HEK293 (cell line): ENCODE data around the gene CCDC85B.

Experiments used
- MEIS1 ChIP-seq: sonication (generic); formaldehyde crosslinking; IDR thresholded peaks from 2 replicates; pipeline ENCODE4 v1.8.1; 2022; ENCODE audit warnings: missing genetic modification reagents, mild to moderate bottlenecking, borderline replicate concordance
- ZNF138 ChIP-seq: fragments of 450-650 bp; formaldehyde crosslinking; IDR thresholded peaks from 2 replicates; pipeline ENCODE4 v1.5.1; 2016; ENCODE audit warnings: missing biosample characterization, missing genetic modification characterization, borderline replicate concordance
- ZNF366 ChIP-seq: fragments of 450-650 bp; formaldehyde crosslinking; conservative IDR thresholded peaks from 2 replicates; pipeline ENCODE4 v1.5.1; 2016; ENCODE audit warnings: missing biosample characterization, missing genetic modification characterization
- ZNF530 ChIP-seq: fragments of 450-650 bp; formaldehyde crosslinking; IDR thresholded peaks from 2 replicates; pipeline ENCODE4 v1.5.1; 2016; ENCODE audit warnings: low read depth, missing biosample characterization, missing genetic modification characterization
- ZNF660 ChIP-seq: fragments of 450-650 bp; IDR thresholded peaks from 2 replicates; pipeline ENCODE4 v1.5.1; 2018; ENCODE audit warnings: missing biosample characterization, mild to moderate bottlenecking, missing genetic modification characterization
- ZNF785 ChIP-seq: fragments of 450-650 bp; formaldehyde crosslinking; IDR thresholded peaks from 2 replicates; pipeline ENCODE4 v1.5.1; 2016; ENCODE audit warnings: missing biosample characterization, missing genetic modification characterization
- TF ChIP-seq, protein P1 (sequence below): fragments of 450-650 bp; formaldehyde crosslinking; IDR thresholded peaks from 2 replicates; pipeline ENCODE4 v1.5.1; 2016; ENCODE audit warnings: missing biosample characterization, missing genetic modification characterization
- TF ChIP-seq, protein P2 (sequence below): fragments of 450-650 bp; formaldehyde crosslinking; IDR thresholded peaks from 2 replicates; pipeline ENCODE4 v1.5.1; 2016; ENCODE audit warnings: missing biosample characterization, missing genetic modification characterization, borderline replicate concordance

DNA sequence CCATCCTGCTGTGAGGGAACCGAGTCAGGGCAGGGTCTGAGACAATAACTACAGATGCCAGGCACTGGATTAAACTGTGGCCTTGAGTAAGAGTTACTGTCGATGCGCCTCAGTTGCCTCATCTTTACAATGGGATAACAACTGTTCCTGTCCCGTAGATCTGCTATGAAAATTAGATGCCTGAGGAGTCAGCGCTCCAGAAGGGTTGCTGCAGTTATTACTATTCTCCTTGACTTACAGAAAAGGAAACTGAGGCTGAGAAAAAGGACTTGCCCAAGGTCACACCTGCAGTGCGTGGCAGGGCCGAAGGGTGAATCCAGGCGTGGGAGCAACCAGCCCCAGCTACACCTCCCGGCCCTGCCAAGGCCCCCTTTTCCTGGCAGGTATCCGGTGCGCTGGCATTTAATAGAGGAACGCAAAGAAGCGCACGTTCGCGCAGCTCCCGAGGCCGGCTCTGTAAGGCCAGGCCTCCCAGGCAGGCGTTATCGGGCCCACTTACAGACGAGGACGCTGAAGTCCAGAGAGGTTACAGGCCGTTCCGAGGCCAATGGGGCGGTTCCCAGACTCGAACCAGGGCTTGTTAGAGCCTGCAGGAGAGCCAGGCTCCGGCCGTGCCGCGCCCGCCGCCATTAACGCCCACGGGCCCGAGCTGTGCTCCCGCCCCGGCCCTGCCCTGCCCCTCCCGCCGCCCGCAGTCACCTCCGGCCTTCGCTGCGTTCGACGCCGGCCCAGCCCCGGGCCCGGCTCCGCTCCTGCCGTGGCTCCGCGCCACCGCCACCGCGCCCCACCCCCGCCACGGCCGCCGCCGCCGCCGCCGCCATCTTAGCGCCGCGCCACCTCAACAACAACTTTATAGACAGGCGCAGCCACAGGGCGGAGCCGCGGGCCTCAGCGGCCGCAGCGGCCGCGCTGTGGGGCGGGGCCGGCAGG lies 28.0 kb downstream of the CCDC85B start, which contains the start of gene C11orf68:
- TF ChIP-seq, protein P1, sequence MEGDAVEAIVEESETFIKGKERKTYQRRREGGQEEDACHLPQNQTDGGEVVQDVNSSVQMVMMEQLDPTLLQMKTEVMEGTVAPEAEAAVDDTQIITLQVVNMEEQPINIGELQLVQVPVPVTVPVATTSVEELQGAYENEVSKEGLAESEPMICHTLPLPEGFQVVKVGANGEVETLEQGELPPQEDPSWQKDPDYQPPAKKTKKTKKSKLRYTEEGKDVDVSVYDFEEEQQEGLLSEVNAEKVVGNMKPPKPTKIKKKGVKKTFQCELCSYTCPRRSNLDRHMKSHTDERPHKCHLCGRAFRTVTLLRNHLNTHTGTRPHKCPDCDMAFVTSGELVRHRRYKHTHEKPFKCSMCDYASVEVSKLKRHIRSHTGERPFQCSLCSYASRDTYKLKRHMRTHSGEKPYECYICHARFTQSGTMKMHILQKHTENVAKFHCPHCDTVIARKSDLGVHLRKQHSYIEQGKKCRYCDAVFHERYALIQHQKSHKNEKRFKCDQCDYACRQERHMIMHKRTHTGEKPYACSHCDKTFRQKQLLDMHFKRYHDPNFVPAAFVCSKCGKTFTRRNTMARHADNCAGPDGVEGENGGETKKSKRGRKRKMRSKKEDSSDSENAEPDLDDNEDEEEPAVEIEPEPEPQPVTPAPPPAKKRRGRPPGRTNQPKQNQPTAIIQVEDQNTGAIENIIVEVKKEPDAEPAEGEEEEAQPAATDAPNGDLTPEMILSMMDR (tag by site-specific recombination) = no peak
- TF ChIP-seq, protein P2, sequence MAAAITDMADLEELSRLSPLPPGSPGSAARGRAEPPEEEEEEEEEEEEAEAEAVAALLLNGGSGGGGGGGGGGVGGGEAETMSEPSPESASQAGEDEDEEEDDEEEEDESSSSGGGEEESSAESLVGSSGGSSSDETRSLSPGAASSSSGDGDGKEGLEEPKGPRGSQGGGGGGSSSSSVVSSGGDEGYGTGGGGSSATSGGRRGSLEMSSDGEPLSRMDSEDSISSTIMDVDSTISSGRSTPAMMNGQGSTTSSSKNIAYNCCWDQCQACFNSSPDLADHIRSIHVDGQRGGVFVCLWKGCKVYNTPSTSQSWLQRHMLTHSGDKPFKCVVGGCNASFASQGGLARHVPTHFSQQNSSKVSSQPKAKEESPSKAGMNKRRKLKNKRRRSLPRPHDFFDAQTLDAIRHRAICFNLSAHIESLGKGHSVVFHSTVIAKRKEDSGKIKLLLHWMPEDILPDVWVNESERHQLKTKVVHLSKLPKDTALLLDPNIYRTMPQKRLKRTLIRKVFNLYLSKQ (tag by site-specific recombination) = no peak
- TF ChIP-seq ZNF530 (tag by site-specific recombination) (no peak), ZNF660 (tag by site-specific recombination) (no peak), ZNF785 (tag by site-specific recombination) (no peak), ZNF366 (no peak), ZNF138 (tag by site-specific recombination) (no peak), MEIS1 (CRISPR knock-in tag) (no peak)
